ENCODE data around the gene HPSE. TPM values are rescaled to one million over a fixed set of nuclear protein-coding genes. Genes with fewer than 3 reads are reported as not detected.

HPSE gene
- total and polyA plus RNA-seq, 2 donors (not counting 3 experiments of a cell fraction or from before 2014, with no cell fraction given): 3.5 to 7.0 TPM

GRCh38 chr4:83361416-83362103, 26.9 kb upstream of the HPSE start:
- peaks cover 24% of the 10 kb centered on the region for H3K4me1 ChIP-seq (ENCODE audit: control insufficient read depth, extremely low read depth, insufficient read depth, low read length)
- no peak for FAIRE-seq
- H3K4me2 ChIP-seq (ENCODE audit: insufficient read depth, low read length): no peak overlapping the region
- intact Hi-C loops (cut with micrococcal nuclease): loop anchor here (1.0 kb wide), 2 partner anchors 94 to 278 kb away; partner anchors contain the start of gene HELQ
- H2AFZ ChIP-seq (ENCODE audit: low read depth, low read length): peak overlapping the region; percentile 58
- H3K27ac ChIP-seq (ENCODE audit: insufficient read depth, low read depth, low read length): no peak overlapping the region
- no TSS peak for BruUV-seq (replicated peaks)
- no peak for DNase-seq (ENCODE audit: low read depth, low spot score)
- H3K4me3 ChIP-seq (replicated peaks in 1 of 3; ENCODE audit: insufficient read depth in 1 of 3, low read depth in 1 of 3, low read length in 3 of 3): no peak overlapping the region
- H3K9ac ChIP-seq (replicated peaks; ENCODE audit: extremely low read depth, insufficient read depth, low read length): no peak overlapping the region
- H3K27me3 ChIP-seq (ENCODE audit: control insufficient read depth in 2 of 2, insufficient read depth in 2 of 2, low read length in 2 of 2): no peaks in the 10 kb centered on the region
- H3K36me3 ChIP-seq (ENCODE audit: control insufficient read depth in 2 of 2, extremely low read depth in 1 of 2, insufficient read depth in 2 of 2, low read length in 2 of 2): no peaks in the 10 kb centered on the region
- dilution Hi-C loops (cut with MboI; ENCODE audit: extremely low pct_ligation_motif_present, low sequenced_read_pairs): no loop called here
- no peak for TF ChIP-seq MAX (IDR thresholded peaks at IDR 0.05; ENCODE audit: insufficient read depth, insufficient read length)
- no peak for TF ChIP-seq POLR2AphosphoS5 (IDR thresholded peaks at IDR 0.05; ENCODE audit: insufficient read depth, low read depth, low read length)
- no peak for TF ChIP-seq GATA2 (IDR thresholded peaks at IDR 0.05; ENCODE audit: insufficient read depth, insufficient read length, low read depth, low read length)
- TF ChIP-seq FOS (IDR thresholded peaks at IDR 0.05; ENCODE audit: borderline replicate concordance, insufficient read depth, low read length): no peak
- no peak for TF ChIP-seq CTCF (IDR thresholded peaks at IDR 0.05; ENCODE audit: extremely low read depth in 1 of 2, insufficient read depth in 1 of 2, low read depth in 1 of 2, low read length in 2 of 2)
- no peak for TF ChIP-seq POLR2A (IDR thresholded peaks at IDR 0.05; ENCODE audit: low read depth, low read length)
- TF ChIP-seq JUN (IDR thresholded peaks at IDR 0.05; ENCODE audit: borderline replicate concordance, insufficient read depth, insufficient read length, low read depth): no peak
- TF ChIP-seq MYC (IDR thresholded peaks at IDR 0.05; ENCODE audit: low read depth, low read length): no peak
- H3K79me2 ChIP-seq (ENCODE audit: control insufficient read depth, insufficient read depth, low read length): no peaks in the 10 kb centered on the region
- H3K9me1 ChIP-seq (replicated peaks; ENCODE audit: control insufficient read depth, extremely low read depth, insufficient read depth, low read length): no peaks in the 10 kb centered on the region
- H4K20me1 ChIP-seq (replicated peaks; ENCODE audit: control insufficient read depth, extremely low read depth, insufficient read depth, low read length): no peaks in the 10 kb centered on the region
- H3K9me3 ChIP-seq (replicated peaks; ENCODE audit: control insufficient read depth, insufficient read depth, low read length): no peaks in the 10 kb centered on the region
- POLR2A ChIA-PET: interaction anchor here (0.6 kb wide), 1 partner anchor 40 kb away, joined by 4 read pairs; no protein-coding TSS in a partner anchor
- CTCF ChIA-PET: interaction anchor here (0.7 to 2.6 kb wide), 22 partner anchors 9 to 280 kb away, joined by 3 to 26 read pairs (median 6); partner anchors contain the start of genes COQ2, HELQ and MRPS18C
